Fibroblast of skin of right biceps (primary cell): Measurements from ENCODE around the gene GRIK3.
"Not testable (repeated sequence)": the region's sequence is repeated elsewhere in the genome, so short reads cannot be mapped to it uniquely, and the experiment has no call there.

Experiments used
- DNase-seq: peaks from one replicate; pipeline ENCODE4 v3.0.0-alpha.2; 2013

GRIK3 gene

GRCh38 chr1:36900128-36900527 is 134.2 kb downstream of the GRIK3 start:
- no peak for DNase-seq

DNA sequence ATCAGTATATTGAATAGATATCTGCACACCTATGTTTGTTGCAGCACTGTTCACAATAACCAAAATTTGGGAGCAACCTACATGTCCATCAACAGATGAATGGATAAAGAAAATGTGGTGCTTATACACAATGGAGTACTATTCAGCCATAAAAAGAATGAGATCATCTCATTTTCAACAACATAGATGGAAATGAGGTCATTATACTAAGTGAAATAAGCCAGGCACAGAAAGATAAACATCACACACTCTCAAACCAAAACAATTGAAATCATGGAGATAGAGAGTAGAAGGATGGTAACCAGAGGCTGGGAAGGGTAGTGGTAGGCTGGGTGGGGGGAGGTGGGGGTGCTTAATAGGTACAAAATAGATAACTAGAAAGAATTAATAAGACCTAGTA is 136.5 kb downstream of the GRIK3 start:
- not testable (repeated sequence) for DNase-seq

DNA sequence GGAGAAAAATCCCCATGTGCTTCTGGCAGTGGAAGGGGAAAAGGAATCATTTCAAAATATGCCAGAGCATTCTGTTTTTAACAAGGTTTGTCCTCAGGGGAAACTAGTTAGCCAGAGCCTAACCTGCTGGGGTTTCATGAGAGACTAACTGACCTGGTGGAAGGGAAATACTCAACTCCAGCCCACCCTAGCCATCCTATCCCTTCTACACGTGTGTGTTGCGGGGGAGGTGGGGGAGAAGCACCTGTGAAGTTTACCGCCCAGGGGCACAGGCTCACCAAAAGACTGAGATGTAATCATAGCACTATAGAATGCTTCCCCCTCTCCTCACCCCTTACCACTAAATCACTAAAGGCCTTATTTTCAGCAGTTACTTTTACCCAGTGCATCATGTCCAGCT is 139.5 kb downstream of the GRIK3 start:
- no peak for DNase-seq

GRCh38 chr1:36890776-36891175 is 143.5 kb downstream of the GRIK3 start:
- DNase-seq = no peak

DNA sequence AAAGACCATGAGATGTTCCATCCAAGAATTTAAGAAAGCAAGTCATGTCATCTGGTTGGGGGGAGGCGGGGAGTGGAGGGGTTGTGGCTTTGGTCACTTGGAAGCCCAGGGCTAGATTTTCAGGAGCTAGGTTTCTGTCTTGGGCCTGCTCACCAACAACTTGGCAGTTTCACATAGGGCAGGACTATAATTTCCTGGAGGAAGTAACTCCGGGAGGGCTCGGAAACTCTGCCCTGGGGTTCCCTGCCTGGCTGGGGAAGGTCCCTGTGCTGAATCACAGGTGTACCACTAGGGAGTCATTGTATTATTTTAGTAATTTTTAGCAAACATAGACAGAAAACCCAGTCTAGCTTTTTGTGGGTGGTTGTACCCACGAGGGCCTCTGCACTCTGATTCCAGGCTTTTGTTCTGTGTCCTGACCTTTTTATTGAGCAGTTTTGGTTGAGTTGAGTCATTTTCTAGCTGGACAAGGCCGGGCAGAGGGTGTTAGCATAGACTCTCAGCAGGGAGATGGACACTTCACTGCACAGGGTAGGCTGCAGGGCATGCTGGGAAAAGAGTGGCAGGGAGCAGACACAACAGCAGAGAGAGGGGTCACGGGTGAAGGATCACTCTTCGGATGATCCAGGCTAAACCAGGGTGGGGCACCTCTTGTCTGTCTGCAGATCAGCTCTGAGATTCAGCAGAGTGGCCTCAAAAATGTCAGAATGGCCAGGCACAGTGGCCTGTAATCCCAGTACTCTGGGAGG is 144.7 kb downstream of the GRIK3 start:
- no peak for DNase-seq

DNA sequence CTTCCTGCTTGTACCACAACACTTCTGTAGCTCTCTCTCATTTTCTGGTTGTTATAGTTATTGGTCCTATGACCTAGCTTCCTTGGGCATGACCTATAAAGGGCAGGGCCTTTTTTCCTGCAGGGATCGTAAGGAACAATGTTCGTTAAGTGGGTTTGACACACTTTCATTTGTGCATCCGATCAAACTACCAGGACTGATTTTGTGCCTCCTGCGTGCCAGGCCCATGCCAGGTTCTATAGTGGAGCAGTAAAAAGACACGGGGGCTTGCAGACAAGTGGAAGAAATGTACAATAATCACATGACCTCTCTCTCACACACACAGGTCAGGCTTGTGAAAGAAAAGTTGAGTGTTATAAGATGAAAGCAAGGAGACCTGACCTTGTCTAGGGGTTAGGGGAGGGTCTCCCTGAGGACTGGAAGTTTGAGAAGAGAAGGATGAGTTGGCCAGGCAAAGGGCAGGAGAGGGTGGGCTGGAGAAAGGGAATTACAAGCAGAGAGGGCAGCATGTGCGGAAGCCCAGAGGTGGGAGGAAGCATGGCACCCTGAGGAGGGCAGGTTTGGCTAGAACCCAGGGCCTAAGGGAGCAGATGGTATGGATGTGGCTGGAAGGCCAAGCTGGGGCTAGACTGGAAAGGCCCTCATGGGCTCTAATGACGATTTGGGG is 145.4 kb downstream of the GRIK3 start:
- DNase-seq = no peak

DNA sequence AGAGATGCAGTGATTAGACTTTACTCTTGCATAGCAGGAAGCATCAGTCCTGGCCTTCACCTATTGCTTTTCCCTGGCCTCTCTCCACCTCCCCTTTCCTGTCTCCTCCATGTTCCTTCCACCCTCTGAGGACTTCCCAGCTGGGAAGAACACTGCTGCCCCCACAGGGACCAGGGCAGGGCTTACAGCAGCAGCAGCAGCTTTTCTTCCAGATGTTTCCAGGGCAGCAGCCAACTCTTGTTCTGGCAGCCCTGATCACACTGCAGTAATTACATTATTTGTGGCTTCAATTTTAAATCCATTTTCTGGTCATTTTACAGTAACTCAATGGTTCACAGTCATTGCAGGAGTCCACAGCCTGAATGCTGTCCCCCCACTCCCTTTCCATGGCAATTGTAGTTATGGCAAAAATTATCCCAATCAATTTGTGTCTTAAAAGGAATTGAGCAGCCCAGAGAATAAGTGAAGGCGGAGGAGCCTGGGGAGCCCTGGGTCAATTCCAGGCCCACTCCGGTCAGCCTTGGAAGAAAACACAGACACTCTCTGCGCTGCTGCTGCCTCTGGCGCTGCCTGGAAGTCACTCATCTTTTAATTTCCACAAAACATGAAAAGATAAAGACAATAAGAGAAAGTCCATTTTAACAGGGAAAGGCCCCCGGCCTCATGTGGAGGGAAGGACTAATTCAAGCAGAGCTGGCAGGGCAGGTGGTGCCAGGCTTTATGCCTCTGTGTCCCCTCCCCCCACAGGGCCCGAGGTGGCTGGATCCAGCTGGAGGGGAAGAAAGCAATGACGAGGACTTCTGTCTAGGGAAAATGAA is 148.6 kb downstream of the GRIK3 start:
- DNase-seq = no peak

DNA sequence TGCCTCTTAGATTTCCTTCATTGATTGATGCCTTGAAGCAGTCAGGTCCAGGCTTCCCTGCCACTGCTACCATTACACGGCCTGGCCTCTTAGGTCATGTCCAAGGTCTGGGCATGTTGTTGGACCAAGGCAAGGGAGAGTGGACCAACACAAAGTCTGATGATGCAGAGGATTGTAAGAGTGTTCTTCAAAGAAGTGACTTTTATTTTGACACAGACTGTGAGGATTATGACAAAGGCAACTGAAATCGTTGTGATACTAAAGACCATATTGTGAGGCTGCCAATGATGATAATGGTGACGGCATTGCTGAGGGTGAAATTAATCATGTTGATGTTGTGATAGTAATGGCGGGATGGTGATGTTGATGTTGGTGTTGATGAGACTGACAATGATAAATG is 149.5 kb downstream of the GRIK3 start:
- DNase-seq = no peak

- DNase-seq = no peak
Observed at GRCh38 chr1:36884029-36884701, 150.2 kb downstream of the GRIK3 start.

- DNase-seq = no peak
Observed at GRCh38 chr1:36883315-36883949, 150.9 kb downstream of the GRIK3 start.

DNA sequence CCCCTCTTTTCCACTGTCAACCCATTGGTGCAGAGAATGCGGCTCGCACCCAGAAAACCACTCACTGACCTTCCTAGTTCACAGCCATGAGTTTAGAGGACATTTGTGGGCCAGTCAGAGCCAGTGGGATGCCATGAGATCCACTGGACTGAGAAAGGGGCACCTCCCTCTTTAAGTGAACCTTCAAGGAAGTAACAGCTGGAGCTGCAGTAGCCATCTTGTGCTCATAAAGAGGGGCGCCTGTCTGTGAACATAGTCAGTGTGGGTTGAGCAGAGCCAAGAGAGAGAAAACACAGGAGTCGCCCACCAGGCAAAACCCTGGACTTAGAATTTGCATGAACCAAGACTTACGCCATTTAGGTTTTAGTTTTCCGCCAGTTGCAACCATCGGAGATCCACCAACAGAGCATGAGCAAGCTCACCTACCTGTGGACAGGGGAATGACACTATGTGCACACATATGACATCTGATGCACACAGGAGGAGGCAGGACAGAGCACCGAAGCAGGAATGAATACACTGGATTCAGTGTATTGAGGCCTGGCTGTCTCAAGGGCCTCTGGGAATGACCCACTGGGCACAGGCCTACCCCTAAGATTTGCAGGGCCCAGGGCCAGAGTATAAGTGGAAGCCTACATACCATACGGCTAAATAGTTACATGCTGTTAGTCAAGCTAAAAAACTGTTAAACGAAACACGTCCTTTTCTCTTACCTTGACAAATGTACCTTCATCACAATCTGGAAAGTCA is 151.6 kb downstream of the GRIK3 start:
- no peak for DNase-seq

GRCh38 chr1:36881541-36881940 is 152.8 kb downstream of the GRIK3 start:
- DNase-seq = no peak

DNA sequence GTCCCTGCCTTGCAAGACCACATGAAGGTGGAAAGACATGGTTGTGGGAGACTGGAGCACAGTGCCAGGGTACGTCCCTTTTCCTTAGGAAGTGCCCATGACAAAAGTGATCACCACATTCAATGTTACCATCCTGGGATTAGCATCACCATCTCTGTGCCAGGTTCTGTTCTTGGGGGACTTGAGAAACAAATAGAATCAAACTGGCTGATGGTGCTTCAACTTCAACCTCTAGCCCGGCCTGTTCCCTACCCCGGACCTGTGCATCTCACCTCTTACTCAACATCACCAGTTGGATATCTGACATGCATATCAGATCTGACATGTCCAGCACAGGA is 153.3 kb downstream of the GRIK3 start:
- DNase-seq = no peak

GRCh38 chr1:36880155-36881067 is 153.9 kb downstream of the GRIK3 start:
- no peak for DNase-seq

DNA sequence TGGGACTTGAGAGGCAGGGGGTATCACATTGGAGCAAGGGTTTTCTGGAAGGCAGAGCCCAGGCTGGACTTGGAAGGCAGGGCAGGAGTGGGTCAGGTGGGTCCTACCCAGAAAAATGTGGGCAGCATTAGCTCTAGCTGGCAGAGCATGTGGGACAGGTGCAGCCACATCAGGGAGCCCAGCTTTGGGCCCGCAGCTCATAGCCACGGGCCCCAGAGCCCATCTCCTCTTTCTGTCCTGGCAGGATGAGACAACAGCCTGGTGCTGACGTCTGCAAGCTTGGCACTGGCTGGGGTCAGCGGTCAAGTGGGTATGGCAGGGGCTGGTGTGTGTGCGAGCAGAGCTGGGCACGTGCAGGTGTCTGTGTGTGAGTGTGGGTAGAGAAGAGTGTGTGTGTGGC is 154.7 kb downstream of the GRIK3 start:
- no peak for DNase-seq

DNA sequence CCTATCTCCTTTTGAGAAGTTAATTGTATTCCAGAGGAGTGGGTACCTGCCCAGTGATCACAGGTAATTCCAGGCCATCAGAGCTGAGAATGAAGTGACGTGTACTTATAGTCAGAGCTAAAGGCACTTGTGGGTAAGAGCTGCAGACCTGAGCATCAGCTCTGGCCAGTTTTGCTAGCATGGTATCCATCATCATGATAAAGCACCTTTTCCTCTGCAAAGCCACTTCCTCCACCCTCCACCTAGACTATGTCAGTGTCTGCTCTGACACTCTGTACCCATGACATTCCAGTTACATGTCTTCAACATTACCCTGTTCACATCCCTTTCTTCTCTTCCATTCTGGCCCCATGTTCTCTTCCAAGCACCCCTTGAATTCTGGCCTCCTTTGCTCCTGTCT is 157.3 kb downstream of the GRIK3 start:
- no peak for DNase-seq

DNA sequence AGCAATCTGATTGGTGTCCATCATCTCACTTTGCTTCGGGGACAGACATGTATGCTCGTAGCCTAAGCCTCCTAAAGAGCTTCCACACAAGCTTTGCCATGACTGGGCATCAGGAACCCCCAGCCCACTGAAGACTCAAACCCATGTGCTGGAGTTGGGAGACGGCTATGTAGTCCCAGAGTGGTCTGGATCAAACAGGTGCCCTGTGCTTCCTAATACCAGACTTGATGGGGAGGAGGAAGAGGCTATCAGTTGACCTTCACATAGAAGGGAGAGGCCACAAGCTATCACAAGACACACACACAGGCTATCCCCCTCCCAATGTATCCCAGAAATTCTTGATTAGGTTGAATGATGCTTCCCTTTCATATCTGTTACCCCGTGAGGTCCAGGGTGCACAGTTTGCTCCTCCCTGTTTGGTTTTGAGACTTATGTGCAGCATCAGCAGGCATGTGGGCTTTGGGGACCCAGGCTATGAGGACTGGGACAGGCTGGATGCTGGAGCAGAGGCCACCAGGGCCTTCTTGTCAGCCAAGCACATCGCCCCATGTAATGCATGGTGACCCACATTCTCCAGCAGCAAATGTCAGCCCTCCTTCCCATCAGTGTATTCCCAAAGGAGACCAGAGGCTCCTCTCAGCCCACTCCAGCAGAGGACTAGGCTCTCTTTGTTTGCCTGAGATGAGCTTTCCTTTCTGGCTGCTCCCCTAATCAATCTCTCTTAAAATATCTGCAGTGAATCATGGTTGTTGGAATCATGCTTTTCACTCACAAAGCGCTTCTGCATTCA is 159.8 kb downstream of the GRIK3 start:
- DNase-seq = no peak

- DNase-seq = no peak
Observed at GRCh38 chr1:36872858-36873257, 161.5 kb downstream of the GRIK3 start.

DNA sequence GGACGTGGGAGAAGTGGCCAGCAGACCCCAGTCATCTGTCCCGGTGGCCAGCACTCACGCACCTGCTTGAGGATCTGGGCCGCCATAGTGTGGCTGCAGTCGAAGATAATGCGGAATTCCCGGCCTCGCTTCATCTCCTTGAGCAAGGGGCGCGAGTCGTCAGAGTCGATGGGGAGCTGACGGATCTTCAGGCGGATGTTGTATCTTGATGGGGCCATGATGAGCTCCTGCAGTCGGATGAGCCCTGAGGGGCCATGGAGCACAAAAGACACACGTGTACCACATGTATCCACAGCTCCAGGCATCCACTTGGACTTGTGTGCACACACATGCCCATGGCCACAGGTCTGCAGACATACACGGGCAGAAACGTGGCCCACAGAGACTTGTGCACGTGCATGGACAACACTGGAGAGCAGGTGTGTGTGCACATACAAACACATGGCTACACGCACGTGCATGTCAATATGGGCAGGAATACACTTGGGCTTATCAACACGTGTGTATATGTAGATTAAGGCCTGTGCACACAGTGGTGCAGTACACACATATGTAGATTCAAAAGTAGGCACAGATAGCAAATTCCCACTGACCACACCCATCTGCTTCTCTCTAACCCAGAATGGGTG is 162.1 kb downstream of the GRIK3 start:
- no peak for DNase-seq
